SK-N-SH treated with all-trans-retinoic acid at 6 μM for 48 hours (cell line): ENCODE measurements around the gene KCNC3.

Experiments used
- ARNTL ChIP-seq: fragments of 450-650 bp; formaldehyde crosslinking; IDR thresholded peaks from 2 replicates; pipeline ENCODE4 v1.5.0; 2020; ENCODE audit warnings: low read depth, mild to moderate bottlenecking, moderate library complexity, borderline replicate concordance
- BACH2 ChIP-seq: fragments of 250-450 bp; sonication (Bioruptor Pico); IDR thresholded peaks from 2 replicates; pipeline ENCODE4 v1.9.0; 2021; ENCODE audit warnings: mild to moderate bottlenecking, borderline replicate concordance
- CREB5 ChIP-seq: fragments of 250-450 bp; sonication (Bioruptor Pico); IDR thresholded peaks from 2 replicates; pipeline ENCODE4 v1.5.1; 2020; ENCODE audit warnings: low read depth, mild to moderate bottlenecking, moderate library complexity
- POU6F1 ChIP-seq: fragments of 250-450 bp; sonication (Bioruptor Pico); IDR thresholded peaks from 2 replicates; pipeline ENCODE4 v1.8.0; 2021; ENCODE audit warnings: low read depth, mild to moderate bottlenecking, moderate library complexity, borderline replicate concordance
- TCF4 ChIP-seq: fragments of 250-450 bp; sonication (Bioruptor Pico); IDR thresholded peaks from 2 replicates; pipeline ENCODE4 v1.8.0; 2021; ENCODE audit warnings: mild to moderate bottlenecking, moderate library complexity, borderline replicate concordance
- TSHZ2 ChIP-seq: fragments of 250-450 bp; sonication (Bioruptor Pico); IDR thresholded peaks from 2 replicates; pipeline ENCODE4 v1.5.0; 2020; ENCODE audit warnings: mild to moderate bottlenecking, moderate library complexity
- ZNF8 ChIP-seq: fragments of 450-650 bp; formaldehyde crosslinking; IDR thresholded peaks from 2 replicates; pipeline ENCODE4 v1.5.0; 2020; ENCODE audit warnings: mild to moderate bottlenecking, moderate library complexity

- no peak for TF ChIP-seq ZNF8 (CRISPR knock-in tag)
- TF ChIP-seq CREB5 = no peak
- no peak for TF ChIP-seq BACH2
- no peak for TF ChIP-seq POU6F1
- TF ChIP-seq TSHZ2 (CRISPR knock-in tag) = no peak
- TF ChIP-seq ARNTL (CRISPR knock-in tag) = no peak
- no peak for TF ChIP-seq TCF4 (CRISPR knock-in tag)
Observed at GRCh38 chr19:50266896-50267295, 62.3 kb downstream of the KCNC3 start.
